MM.1S (cell line): ENCODE measurements around the gene FAM50B.

Experiments used
- EZH2 ChIP-seq: fragments of 300-600 bp; sonication (generic); optimal IDR thresholded peaks from 2 replicates; pipeline ENCODE3; 2017; ENCODE audit warnings: low read depth, mild to moderate bottlenecking, antibody characterized with exemption, low read length, mixed read lengths
- TF ChIP-seq, protein P1 (sequence below): fragments of 300-600 bp; sonication (generic); IDR thresholded peaks from 2 replicates; pipeline ENCODE4 v1.5.1; 2016; ENCODE audit warnings: antibody characterized with exemption, low read length, mixed read lengths

DNA sequence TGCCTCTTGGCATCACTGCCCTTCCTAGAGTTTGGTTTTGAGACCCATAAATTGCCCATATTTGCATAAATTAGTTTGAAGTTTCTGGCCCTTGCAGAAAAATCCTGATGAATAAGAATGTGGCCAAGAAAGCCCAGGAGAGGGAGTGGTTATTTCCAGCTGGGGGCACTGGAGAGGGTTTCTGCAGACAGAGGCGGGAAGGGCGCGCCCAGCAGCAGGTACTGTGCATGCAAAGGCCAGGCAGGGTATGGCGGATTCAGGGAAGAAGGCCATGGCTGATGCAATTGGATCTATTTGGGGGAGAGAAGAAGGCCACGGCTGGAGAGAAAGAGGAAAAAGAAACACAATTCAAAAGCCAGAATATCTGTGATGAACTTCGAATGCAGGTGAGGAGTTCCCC, 49.5 kb upstream of the FAM50B start:
- TF ChIP-seq, protein P1, sequence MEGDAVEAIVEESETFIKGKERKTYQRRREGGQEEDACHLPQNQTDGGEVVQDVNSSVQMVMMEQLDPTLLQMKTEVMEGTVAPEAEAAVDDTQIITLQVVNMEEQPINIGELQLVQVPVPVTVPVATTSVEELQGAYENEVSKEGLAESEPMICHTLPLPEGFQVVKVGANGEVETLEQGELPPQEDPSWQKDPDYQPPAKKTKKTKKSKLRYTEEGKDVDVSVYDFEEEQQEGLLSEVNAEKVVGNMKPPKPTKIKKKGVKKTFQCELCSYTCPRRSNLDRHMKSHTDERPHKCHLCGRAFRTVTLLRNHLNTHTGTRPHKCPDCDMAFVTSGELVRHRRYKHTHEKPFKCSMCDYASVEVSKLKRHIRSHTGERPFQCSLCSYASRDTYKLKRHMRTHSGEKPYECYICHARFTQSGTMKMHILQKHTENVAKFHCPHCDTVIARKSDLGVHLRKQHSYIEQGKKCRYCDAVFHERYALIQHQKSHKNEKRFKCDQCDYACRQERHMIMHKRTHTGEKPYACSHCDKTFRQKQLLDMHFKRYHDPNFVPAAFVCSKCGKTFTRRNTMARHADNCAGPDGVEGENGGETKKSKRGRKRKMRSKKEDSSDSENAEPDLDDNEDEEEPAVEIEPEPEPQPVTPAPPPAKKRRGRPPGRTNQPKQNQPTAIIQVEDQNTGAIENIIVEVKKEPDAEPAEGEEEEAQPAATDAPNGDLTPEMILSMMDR: no peak
- TF ChIP-seq EZH2: no peak
